ENCODE results near the gene CFAP141.

The CFAP141 gene

DNA sequence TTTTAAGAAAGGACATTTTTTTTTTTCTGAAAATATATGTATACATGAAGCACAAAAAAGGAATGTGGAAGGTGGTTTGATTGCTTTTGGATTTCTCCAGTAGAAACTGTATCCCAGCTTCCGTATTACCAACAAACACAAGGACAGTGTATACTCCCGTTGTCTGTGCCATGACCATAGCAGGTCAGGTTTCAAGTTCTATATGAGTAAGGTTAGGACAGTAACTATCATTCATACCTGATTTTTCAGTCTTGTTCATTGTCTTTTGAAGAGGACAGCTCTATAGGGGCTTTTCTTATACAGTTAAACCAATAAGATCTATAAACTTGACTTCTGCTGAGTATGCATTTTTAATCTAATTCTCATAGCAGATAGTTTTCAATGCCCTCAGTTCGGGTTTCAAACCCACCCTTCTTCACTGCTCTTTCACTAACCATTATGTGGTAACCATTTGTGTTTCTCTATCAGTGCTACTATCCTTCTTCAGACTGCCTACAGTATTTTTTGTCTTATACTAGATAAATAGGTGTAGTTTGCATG, 34.2 kb upstream of the CFAP141 start:
- Histone ChIP-seq H3F3A (ENCODE audit: control insufficient read depth, insufficient read depth) (no peaks in the 10 kb centered on the region), H4K20me1 (ENCODE audit: control insufficient read depth, insufficient read depth, low read depth, low read length) (peaks cover 7% of the 10 kb centered on the region; the same call in 1 of the 2 replicates), H3K4me1 (ENCODE audit: control insufficient read depth, low read length) (no peaks in the 10 kb centered on the region), H3K27me3 (ENCODE audit: control insufficient read depth, low read length) (no peaks in the 10 kb centered on the region), H3K4me2 (ENCODE audit: low read length) (no peak overlapping the region), H3K36me3 (ENCODE audit: control insufficient read depth, low read length) (peaks cover 98% of the 10 kb centered on the region), H3K27ac (ENCODE audit: low read depth, low read length) (no peak overlapping the region), H3K4me3 (ENCODE audit: low read length) (no peak overlapping the region), H3K9me3 (ENCODE audit: control insufficient read depth, insufficient read depth, low read length) (no peaks in the 10 kb centered on the region), H3K79me2 (ENCODE audit: control insufficient read depth, low read length) (peaks cover 79% of the 10 kb centered on the region), H3K9me2 (replicated peaks; ENCODE audit: control insufficient read depth, low read length) (no peaks in the 10 kb centered on the region)
- no peak for TF ChIP-seq EZH2phosphoT487 (IDR thresholded peaks at IDR 0.05; ENCODE audit: borderline replicate concordance, low read length)
- TF ChIP-seq, protein P1, sequence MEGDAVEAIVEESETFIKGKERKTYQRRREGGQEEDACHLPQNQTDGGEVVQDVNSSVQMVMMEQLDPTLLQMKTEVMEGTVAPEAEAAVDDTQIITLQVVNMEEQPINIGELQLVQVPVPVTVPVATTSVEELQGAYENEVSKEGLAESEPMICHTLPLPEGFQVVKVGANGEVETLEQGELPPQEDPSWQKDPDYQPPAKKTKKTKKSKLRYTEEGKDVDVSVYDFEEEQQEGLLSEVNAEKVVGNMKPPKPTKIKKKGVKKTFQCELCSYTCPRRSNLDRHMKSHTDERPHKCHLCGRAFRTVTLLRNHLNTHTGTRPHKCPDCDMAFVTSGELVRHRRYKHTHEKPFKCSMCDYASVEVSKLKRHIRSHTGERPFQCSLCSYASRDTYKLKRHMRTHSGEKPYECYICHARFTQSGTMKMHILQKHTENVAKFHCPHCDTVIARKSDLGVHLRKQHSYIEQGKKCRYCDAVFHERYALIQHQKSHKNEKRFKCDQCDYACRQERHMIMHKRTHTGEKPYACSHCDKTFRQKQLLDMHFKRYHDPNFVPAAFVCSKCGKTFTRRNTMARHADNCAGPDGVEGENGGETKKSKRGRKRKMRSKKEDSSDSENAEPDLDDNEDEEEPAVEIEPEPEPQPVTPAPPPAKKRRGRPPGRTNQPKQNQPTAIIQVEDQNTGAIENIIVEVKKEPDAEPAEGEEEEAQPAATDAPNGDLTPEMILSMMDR (IDR thresholded peaks at IDR 0.05; ENCODE audit: low read depth, low read length, poor library complexity, severe bottlenecking), result no peak

DNA sequence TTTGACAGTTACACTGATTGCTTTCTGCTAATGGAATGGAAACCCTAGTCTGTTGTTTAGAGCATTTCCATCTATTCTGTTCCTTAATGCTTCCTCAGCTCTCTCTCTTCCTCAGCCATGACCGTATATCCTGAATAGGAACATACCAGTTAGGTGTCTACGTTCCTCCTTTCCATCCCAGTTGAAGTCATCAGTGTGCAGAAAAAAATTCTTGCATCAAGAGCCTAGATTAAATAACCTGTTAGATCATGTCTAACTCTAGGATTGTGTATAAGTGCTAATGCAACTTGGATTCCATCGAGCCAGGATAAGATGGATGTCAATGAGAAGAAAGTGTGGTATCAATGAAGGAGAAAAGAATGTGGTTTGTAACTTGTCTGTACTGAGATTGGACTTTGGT, 33.4 kb upstream of the CFAP141 start:
- H3K27ac ChIP-seq (ENCODE audit: low read depth, low read length), result no peak overlapping the region
- no peaks in the 10 kb centered on the region for H3K4me1 ChIP-seq (ENCODE audit: control insufficient read depth, low read length)
- no peaks in the 10 kb centered on the region for H3F3A ChIP-seq (ENCODE audit: control insufficient read depth, insufficient read depth)
- no peak overlapping the region for H3K4me2 ChIP-seq (ENCODE audit: low read length)
- H3K36me3 ChIP-seq (ENCODE audit: control insufficient read depth, low read length), result peaks cover 98% of the 10 kb centered on the region
- peaks cover 82% of the 10 kb centered on the region for H3K79me2 ChIP-seq (ENCODE audit: control insufficient read depth, low read length)
- H3K9me2 ChIP-seq (replicated peaks; ENCODE audit: control insufficient read depth, low read length), result no peaks in the 10 kb centered on the region
- peaks cover 7% of the 10 kb centered on the region; the same call in 1 of the 2 replicates for H4K20me1 ChIP-seq (ENCODE audit: control insufficient read depth, insufficient read depth, low read depth, low read length)
- no peak overlapping the region for H3K4me3 ChIP-seq (ENCODE audit: low read length)
- TF ChIP-seq, protein P1 (IDR thresholded peaks at IDR 0.05; ENCODE audit: low read depth, low read length, poor library complexity, severe bottlenecking), result no peak
- TF ChIP-seq EZH2phosphoT487 (IDR thresholded peaks at IDR 0.05; ENCODE audit: borderline replicate concordance, low read length), result no peak
- no peaks in the 10 kb centered on the region for H3K27me3 ChIP-seq (ENCODE audit: control insufficient read depth, low read length)
- no peaks in the 10 kb centered on the region for H3K9me3 ChIP-seq (ENCODE audit: control insufficient read depth, insufficient read depth, low read length)

DNA sequence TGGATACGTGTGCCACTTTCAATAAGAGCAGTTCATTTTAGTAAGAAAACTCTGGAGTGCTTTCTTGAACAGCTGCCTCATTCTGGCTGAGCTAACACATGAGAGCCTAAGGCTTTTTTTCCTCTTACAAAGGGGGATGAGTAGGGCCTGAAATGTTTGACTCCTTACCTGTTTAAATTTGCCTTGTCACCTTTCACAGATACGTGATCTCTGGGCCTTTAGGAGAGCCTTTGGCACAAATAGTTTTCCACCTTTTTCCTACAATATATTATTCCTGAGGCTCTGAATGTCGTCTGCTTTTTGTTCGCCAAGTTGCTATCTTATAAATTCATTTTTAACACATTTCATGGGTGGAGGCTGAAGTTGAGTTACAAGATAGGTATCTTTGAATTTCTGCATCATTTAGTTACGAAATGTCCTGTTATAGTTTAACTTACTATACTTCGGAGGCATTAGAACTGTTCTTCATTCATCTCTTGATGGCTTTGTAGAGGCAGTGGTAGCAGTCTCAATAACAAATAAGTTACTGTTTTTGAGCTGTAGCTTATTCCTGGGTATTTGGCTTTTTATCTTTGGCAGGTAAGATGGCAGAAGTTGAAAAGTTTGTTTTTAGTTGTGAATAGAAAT, 31.9 kb upstream of the CFAP141 start:
- peaks cover 7% of the 10 kb centered on the region; the same call in 1 of the 2 replicates for H4K20me1 ChIP-seq (ENCODE audit: control insufficient read depth, insufficient read depth, low read depth, low read length)
- no peak overlapping the region for H3K4me2 ChIP-seq (ENCODE audit: low read length)
- H3K79me2 ChIP-seq (ENCODE audit: control insufficient read depth, low read length), result peaks cover 91% of the 10 kb centered on the region
- no peaks in the 10 kb centered on the region for H3K9me3 ChIP-seq (ENCODE audit: control insufficient read depth, insufficient read depth, low read length)
- H3F3A ChIP-seq (ENCODE audit: control insufficient read depth, insufficient read depth), result no peaks in the 10 kb centered on the region
- H3K4me3 ChIP-seq (ENCODE audit: low read length), result no peak overlapping the region
- no peaks in the 10 kb centered on the region for H3K27me3 ChIP-seq (ENCODE audit: control insufficient read depth, low read length)
- H3K4me1 ChIP-seq (ENCODE audit: control insufficient read depth, low read length), result no peaks in the 10 kb centered on the region
- TF ChIP-seq, protein P1 (IDR thresholded peaks at IDR 0.05; ENCODE audit: low read depth, low read length, poor library complexity, severe bottlenecking), result no peak
- TF ChIP-seq EZH2phosphoT487 (IDR thresholded peaks at IDR 0.05; ENCODE audit: borderline replicate concordance, low read length), result no peak
- no peaks in the 10 kb centered on the region for H3K9me2 ChIP-seq (replicated peaks; ENCODE audit: control insufficient read depth, low read length)
- H3K36me3 ChIP-seq (ENCODE audit: control insufficient read depth, low read length), result peaks cover 96% of the 10 kb centered on the region
- no peak overlapping the region for H3K27ac ChIP-seq (ENCODE audit: low read depth, low read length)
